ENCODE data around the gene NDUFB4. TPM values are rescaled to one million over a fixed set of nuclear protein-coding genes. Genes with fewer than 3 reads are reported as not detected.

Gene NDUFB4
- total RNA-seq, 2 donors from 2014 or later, result 83.3 to 159 TPM

DNA sequence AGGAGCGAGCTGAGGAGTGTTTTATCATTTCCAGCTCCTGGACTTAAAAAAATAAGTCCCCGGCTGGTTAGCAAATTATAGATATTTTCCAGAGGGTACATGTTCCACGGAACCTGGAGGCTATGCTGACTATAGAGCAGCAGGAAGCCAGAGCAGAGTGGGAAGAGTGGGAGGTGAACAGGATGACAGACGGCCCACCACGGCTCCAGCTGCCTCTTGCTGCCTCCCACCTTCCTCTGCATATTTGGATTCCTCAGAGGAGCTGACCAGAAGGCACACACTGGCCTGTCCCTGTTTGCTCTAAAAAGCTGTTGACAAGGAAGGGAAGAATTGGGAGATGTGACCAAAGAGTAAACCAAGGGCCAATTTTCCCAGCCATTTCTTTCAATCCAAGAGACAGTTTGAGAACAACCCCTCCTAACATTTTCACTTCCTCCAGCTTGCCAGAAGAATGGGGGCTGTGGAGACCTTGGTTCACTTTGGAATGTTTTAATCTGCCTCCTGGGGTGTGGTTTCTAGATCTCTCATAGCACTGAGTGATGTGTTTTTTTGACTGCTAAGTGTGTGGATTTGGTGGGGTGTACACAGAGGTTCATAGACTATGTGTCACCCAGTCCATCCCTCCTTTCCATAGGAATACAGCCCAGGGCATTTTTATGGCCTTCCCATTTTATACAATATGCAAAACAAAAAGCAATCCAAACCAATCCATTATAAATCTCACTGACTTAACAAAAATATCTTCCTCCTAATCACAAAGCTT is 49.1 kb downstream of the NDUFB4 start:
- Histone ChIP-seq H3K27me3 (replicated peaks; ENCODE audit: insufficient read depth) (no peaks in the 10 kb centered on the region), H3K4me3 (no peak overlapping the region), H3K4me1 (replicated peaks) (no peaks in the 10 kb centered on the region), H3K36me3 (no peaks in the 10 kb centered on the region), H3K9me3 (no peaks in the 10 kb centered on the region), H3K27ac (no peak overlapping the region)
- TF ChIP-seq POLR2AphosphoS5 (IDR thresholded peaks at IDR 0.05), result no peak
- TF ChIP-seq POLR2A (IDR thresholded peaks at IDR 0.05), result no peak
- TF ChIP-seq, protein P1, sequence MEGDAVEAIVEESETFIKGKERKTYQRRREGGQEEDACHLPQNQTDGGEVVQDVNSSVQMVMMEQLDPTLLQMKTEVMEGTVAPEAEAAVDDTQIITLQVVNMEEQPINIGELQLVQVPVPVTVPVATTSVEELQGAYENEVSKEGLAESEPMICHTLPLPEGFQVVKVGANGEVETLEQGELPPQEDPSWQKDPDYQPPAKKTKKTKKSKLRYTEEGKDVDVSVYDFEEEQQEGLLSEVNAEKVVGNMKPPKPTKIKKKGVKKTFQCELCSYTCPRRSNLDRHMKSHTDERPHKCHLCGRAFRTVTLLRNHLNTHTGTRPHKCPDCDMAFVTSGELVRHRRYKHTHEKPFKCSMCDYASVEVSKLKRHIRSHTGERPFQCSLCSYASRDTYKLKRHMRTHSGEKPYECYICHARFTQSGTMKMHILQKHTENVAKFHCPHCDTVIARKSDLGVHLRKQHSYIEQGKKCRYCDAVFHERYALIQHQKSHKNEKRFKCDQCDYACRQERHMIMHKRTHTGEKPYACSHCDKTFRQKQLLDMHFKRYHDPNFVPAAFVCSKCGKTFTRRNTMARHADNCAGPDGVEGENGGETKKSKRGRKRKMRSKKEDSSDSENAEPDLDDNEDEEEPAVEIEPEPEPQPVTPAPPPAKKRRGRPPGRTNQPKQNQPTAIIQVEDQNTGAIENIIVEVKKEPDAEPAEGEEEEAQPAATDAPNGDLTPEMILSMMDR (IDR thresholded peaks at IDR 0.05), result no peak
- 51% methylated on average over 5 of the region's 5 CpGs for WGBS
- intact Hi-C loops (cut with DNase I), result no loop called here
- no peak for DNase-seq (ENCODE audit: low spot score)

DNA sequence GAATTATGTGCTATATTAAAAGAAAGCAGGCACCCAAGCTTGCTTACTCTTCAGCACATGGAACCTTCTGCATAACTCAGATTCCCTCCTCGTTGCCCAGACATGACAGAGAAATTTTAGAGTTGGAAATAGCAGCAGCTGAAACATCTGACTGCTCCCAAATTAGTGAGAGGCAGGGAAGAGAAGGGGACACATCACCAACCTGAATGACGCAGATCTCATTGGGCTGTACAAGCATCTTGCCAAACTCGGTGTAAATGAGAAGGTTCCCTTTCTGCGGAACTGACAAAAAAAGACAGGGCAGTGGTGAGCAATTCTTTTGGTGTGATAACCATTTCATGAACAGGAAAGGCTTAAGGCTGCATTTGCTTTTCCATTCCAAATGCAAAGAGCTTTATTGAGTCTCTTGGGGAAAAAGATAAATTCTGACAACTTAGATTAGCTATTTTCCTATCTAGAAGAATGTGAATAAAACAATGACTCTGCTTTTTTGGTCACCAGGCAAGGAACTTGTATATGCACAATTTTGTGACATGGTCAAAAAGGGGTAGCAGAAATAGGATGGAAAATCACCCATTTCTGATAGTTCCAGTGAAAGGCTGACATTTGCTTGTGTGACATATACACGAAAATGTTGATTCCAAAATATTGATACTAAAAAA is 50.8 kb downstream of the NDUFB4 start:
- Histone ChIP-seq H3K27me3 (replicated peaks; ENCODE audit: insufficient read depth) (no peaks in the 10 kb centered on the region), H3K36me3 (no peaks in the 10 kb centered on the region), H3K4me1 (replicated peaks) (no peaks in the 10 kb centered on the region), H3K4me3 (no peak overlapping the region), H3K27ac (no peak overlapping the region), H3K9me3 (no peaks in the 10 kb centered on the region)
- TF ChIP-seq, protein P1 (IDR thresholded peaks at IDR 0.05), result no peak
- TF ChIP-seq POLR2AphosphoS5 (IDR thresholded peaks at IDR 0.05), result no peak
- TF ChIP-seq POLR2A (IDR thresholded peaks at IDR 0.05), result no peak
- no peak for DNase-seq (ENCODE audit: low spot score)
- intact Hi-C loops (cut with DNase I), result no loop called here
- WGBS, result 74% methylated on average over 5 of the region's 5 CpGs

DNA sequence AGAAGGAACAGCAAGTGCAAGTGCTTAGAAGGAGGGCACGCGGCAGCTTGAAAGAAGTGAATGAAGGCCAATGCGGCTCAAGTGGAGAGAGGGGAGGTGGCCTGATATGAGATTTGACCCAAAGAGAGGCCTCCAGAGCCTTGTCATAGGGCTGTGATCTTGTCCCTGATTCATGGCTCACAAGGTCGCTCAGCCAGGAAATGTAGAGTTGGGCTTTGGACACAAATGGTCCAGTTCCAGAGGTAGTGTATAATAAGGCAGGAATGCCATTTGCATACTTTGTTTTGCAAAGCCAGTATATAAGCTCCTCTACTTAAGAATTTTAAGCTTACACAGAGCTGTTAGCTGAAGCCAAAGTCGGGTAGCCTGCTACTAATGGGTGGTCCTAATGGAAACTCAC is 52.2 kb downstream of the NDUFB4 start:
- Histone ChIP-seq H3K27me3 (replicated peaks; ENCODE audit: insufficient read depth) (no peaks in the 10 kb centered on the region), H3K27ac (no peak overlapping the region), H3K9me3 (no peaks in the 10 kb centered on the region), H3K36me3 (no peaks in the 10 kb centered on the region), H3K4me3 (no peak overlapping the region), H3K4me1 (replicated peaks) (no peaks in the 10 kb centered on the region)
- TF ChIP-seq, protein P1 (IDR thresholded peaks at IDR 0.05), result no peak
- TF ChIP-seq POLR2AphosphoS5 (IDR thresholded peaks at IDR 0.05) (no peak), POLR2A (IDR thresholded peaks at IDR 0.05) (no peak)
- 93% methylated on average over 5 of the region's 5 CpGs for WGBS
- no peak for DNase-seq (ENCODE audit: low spot score)
- intact Hi-C loops (cut with DNase I), result no loop called here

DNA sequence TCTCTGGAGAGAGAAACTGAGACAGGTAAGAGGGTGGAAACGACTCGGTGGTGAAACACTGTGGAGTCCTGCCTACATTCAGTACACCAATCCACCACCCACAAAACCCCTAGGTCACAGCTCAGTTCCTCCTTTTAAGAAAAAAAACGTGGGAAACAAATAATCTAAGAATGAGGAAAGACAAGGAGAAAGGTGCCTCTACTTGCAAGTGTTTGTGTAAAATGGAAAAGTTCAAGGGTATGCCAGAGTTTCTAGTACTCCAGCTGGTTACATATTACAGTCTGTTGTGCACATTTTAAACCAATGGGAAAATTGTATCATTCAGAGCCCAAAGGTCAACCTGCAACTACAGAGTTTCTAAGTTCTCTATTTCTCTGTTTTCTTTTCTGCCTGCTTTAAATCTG is 53.7 kb downstream of the NDUFB4 start:
- Histone ChIP-seq H3K4me3 (no peak overlapping the region), H3K36me3 (no peaks in the 10 kb centered on the region), H3K9me3 (no peaks in the 10 kb centered on the region), H3K4me1 (replicated peaks) (no peaks in the 10 kb centered on the region), H3K27ac (no peak overlapping the region), H3K27me3 (replicated peaks; ENCODE audit: insufficient read depth) (no peaks in the 10 kb centered on the region)
- no peak for DNase-seq (ENCODE audit: low spot score)
- WGBS, result 60% methylated on average over 3 of the region's 3 CpGs
- intact Hi-C loops (cut with DNase I), result no loop called here
- TF ChIP-seq POLR2A (IDR thresholded peaks at IDR 0.05), result no peak
- no peak for TF ChIP-seq POLR2AphosphoS5 (IDR thresholded peaks at IDR 0.05)
- TF ChIP-seq, protein P1 (IDR thresholded peaks at IDR 0.05), result no peak

DNA sequence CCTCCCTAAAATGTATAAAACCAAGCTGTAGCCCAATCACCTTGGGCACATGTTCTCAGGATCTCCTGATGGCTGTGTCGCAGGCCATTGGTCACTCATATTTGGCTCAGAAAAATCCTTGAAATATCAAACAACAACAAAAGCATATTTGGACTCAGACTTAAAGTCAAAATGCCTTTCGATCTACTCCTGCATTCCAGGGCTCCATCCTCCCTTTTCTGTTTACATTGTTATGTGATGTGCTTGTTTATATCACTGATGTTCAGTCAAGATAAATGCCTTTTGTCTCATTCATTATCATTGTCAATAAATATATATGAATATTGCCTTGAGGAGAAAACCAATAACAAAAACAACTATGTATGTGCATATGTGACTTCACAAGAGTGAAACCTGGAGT is 54.2 kb downstream of the NDUFB4 start:
- H3K27ac ChIP-seq, result no peak overlapping the region
- TF ChIP-seq POLR2A (IDR thresholded peaks at IDR 0.05), result no peak
- TF ChIP-seq POLR2AphosphoS5 (IDR thresholded peaks at IDR 0.05), result no peak
- TF ChIP-seq, protein P1 (IDR thresholded peaks at IDR 0.05), result no peak
- WGBS, result 84% methylated on average over 2 of the region's 2 CpGs
- no peaks in the 10 kb centered on the region for H3K27me3 ChIP-seq (replicated peaks; ENCODE audit: insufficient read depth)
- no peaks in the 10 kb centered on the region for H3K4me1 ChIP-seq (replicated peaks)
- intact Hi-C loops (cut with DNase I), result no loop called here
- H3K4me3 ChIP-seq, result no peak overlapping the region
- no peak for DNase-seq (ENCODE audit: low spot score)
- no peaks in the 10 kb centered on the region for H3K9me3 ChIP-seq
- no peaks in the 10 kb centered on the region for H3K36me3 ChIP-seq
